ENCODE data around the gene ZNF652.

DNA sequence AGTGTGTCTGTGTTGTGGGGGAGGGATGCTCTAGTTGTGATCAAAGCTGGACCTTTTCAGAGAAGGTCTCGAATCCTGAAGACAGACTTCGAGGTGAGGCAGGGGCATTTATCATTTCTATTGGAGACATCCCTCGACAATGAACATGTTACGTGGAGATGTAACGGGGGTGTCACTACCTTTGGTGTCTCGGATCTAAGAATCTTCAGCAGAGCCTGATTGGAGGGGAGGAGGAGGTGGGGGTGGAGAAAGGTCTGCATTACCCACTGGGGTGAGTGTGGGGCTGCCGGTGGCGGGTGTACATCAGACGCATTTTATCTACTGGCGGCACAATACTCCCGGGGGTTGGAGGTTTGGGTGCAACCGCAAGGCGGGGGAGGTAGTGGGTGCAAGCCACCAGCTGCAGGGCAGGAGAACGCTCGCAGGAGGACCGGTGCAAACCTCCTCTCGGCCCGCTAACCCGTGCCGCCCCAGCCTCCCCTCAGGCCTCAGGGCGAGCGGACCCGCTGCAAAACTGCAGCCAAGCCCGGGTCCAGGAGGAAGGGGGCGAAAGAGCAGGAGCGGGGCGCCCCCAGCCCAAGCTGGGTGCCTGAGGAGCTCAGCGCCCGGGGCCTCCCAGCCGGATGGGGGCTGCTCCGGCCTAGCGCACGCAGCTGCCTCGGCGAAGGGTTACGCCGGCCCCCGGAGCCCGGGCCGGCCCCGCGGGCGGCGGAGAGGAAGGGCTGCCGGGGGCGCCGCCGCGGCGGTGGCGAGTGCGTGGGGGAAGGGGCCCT is 735 bp downstream of the ZNF652 start:
- TF ChIP-seq, protein P1, sequence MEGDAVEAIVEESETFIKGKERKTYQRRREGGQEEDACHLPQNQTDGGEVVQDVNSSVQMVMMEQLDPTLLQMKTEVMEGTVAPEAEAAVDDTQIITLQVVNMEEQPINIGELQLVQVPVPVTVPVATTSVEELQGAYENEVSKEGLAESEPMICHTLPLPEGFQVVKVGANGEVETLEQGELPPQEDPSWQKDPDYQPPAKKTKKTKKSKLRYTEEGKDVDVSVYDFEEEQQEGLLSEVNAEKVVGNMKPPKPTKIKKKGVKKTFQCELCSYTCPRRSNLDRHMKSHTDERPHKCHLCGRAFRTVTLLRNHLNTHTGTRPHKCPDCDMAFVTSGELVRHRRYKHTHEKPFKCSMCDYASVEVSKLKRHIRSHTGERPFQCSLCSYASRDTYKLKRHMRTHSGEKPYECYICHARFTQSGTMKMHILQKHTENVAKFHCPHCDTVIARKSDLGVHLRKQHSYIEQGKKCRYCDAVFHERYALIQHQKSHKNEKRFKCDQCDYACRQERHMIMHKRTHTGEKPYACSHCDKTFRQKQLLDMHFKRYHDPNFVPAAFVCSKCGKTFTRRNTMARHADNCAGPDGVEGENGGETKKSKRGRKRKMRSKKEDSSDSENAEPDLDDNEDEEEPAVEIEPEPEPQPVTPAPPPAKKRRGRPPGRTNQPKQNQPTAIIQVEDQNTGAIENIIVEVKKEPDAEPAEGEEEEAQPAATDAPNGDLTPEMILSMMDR (IDR thresholded peaks at IDR 0.05; ENCODE audit: insufficient read depth, low read depth, low read length), result no peak
- TF ChIP-seq EZH2 (IDR thresholded peaks at IDR 0.05; ENCODE audit: insufficient read depth, low read length), result no peak

Data from astrocyte (in vitro differentiated cells and primary cell).